ENCODE results near the gene RAPGEF4. TPM values are rescaled to one million over a fixed set of nuclear protein-coding genes. Genes with fewer than 3 reads are reported as not detected.

Gene RAPGEF4
- total and polyA plus RNA-seq, 11 donors, result 1.3 to 21.2 (median 10.5) TPM

DNA sequence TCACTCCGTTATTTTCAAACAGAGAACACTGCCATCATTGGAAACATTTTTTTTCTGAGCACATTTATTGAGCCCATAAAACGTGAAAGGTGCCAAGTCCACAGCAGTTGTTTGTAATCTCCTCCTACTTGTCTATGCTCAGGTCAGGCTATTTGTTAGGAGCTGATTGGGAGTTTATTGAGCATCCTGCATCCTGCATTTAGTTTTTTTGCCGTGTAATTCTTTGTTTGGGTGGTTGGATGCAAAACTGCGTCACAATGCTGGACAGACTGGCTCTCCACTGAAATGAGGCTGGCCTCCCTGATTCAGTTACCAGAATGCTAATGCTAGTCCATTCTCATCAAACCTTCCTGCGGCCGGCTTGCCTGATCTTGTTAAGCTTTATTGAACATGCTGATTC lies 71.4 kb downstream of the RAPGEF4 start:
- peaks cover 0 to 6% (median 0%) of the 10 kb centered on the region in 12 donors for H3K4me1 ChIP-seq
- no peak overlapping the region for H3K4me3 ChIP-seq
- DNase-seq (no peak), ATAC-seq (no peak)
- WGBS, 4 donors, result 82 to 85% (median 85%) methylated on average over 6 of the region's 6 CpGs
- no peak overlapping the region for H3K27ac ChIP-seq
- H3K9me3 ChIP-seq, result peaks cover 0 to 12% (median 0%) of the 10 kb centered on the region in 12 donors
- H3K36me3 ChIP-seq, result no peaks in the 10 kb centered on the region
- TF ChIP-seq CTCF (IDR thresholded peaks at IDR 0.05) (no peak), POLR2A (IDR thresholded peaks at IDR 0.05) (no peak)
- intact Hi-C loops (cut with DNase I), result loop anchor here in 9 of 10 donors (1.0 to 10.0 kb wide), 8 partner anchors 60 to 408 kb away; no protein-coding TSS in a partner anchor
- no peaks in the 10 kb centered on the region for H3K27me3 ChIP-seq

GRCh38 chr2:172808156-172808555 lies 72.5 kb downstream of the RAPGEF4 start:
- intact Hi-C loops (cut with DNase I), result loop anchor here in 7 of 10 donors (5.0 to 10.0 kb wide), 6 partner anchors 59 to 407 kb away; no protein-coding TSS in a partner anchor
- H3K9me3 ChIP-seq, result peaks cover 0 to 7% (median 0%) of the 10 kb centered on the region in 12 donors
- no peak overlapping the region for H3K27ac ChIP-seq
- 90 to 94% (median 93%) methylated on average over 4 of the region's 4 CpGs for WGBS, 4 donors
- TF ChIP-seq POLR2A (IDR thresholded peaks at IDR 0.05) (no peak), CTCF (IDR thresholded peaks at IDR 0.05) (no peak)
- H3K4me1 ChIP-seq, result peaks cover 0 to 6% (median 0%) of the 10 kb centered on the region in 12 donors
- H3K36me3 ChIP-seq, result no peaks in the 10 kb centered on the region
- no peak for ATAC-seq
- DNase-seq, result no peak
- no peak overlapping the region for H3K4me3 ChIP-seq
- H3K27me3 ChIP-seq, result peaks cover 0 to 4% (median 0%) of the 10 kb centered on the region in 9 donors

- H3K4me1 ChIP-seq, result peaks cover 0 to 6% (median 0%) of the 10 kb centered on the region in 12 donors
- no peak overlapping the region for H3K27ac ChIP-seq
- DNase-seq (no peak), ATAC-seq (no peak)
- H3K36me3 ChIP-seq, result no peaks in the 10 kb centered on the region
- intact Hi-C loops (cut with DNase I), result loop anchor here in 1 of 10 donors (5.0 kb wide), 1 partner anchor 51 kb away; no protein-coding TSS in a partner anchor
- H3K4me3 ChIP-seq, result no peak overlapping the region
- TF ChIP-seq CTCF (IDR thresholded peaks at IDR 0.05) (no peak), POLR2A (IDR thresholded peaks at IDR 0.05) (no peak)
- H3K27me3 ChIP-seq, result peaks cover 0 to 4% (median 0%) of the 10 kb centered on the region in 9 donors
- WGBS, 4 donors, result 19 to 36% (median 29%) methylated on average over 2 of the region's 2 CpGs
- no peaks in the 10 kb centered on the region for H3K9me3 ChIP-seq
These were observed 75.4 kb downstream of the RAPGEF4 start for GRCh38 chr2:172811027-172811426.

GRCh38 chr2:172812158-172812744 lies 76.6 kb downstream of the RAPGEF4 start:
- DNase-seq (no peak), ATAC-seq (no peak)
- Histone ChIP-seq H3K27ac (no peak overlapping the region), H3K36me3 (no peaks in the 10 kb centered on the region), H3K4me3 (no peak overlapping the region), H3K27me3 (peaks cover 0 to 4% (median 0%) of the 10 kb centered on the region in 9 donors), H3K9me3 (no peaks in the 10 kb centered on the region), H3K4me1 (no peaks in the 10 kb centered on the region)
- no peak for TF ChIP-seq CTCF (IDR thresholded peaks at IDR 0.05)
- no peak for TF ChIP-seq POLR2A (IDR thresholded peaks at IDR 0.05)
- intact Hi-C loops (cut with DNase I), result loop anchor here in 7 of 10 donors (2.0 to 5.0 kb wide), 4 partner anchors 49 to 121 kb away; no protein-coding TSS in a partner anchor
- WGBS, 4 donors, result 89 to 94% (median 91%) methylated on average over 7 of the region's 7 CpGs
